Measurements from ENCODE around the gene DNAH2.

DNAH2 gene

GRCh38 chr17:7820231-7820630, 102.7 kb downstream of the DNAH2 start:
- DNase-seq (ENCODE audit: low read depth in 2 of 2) = no peak

- no peak for DNase-seq (ENCODE audit: low read depth in 2 of 2)
Measured at GRCh38 chr17:7822126-7822525, 104.6 kb downstream of the DNAH2 start.

- no peak for DNase-seq (ENCODE audit: low read depth in 2 of 2)
Measured at GRCh38 chr17:7823581-7824001, 106.0 kb downstream of the DNAH2 start.

- DNase-seq (ENCODE audit: low read depth in 2 of 2) = no peak
Measured at GRCh38 chr17:7824021-7824924, 106.7 kb downstream of the DNAH2 start.

GRCh38 chr17:7825206-7825990, 107.9 kb downstream of the DNAH2 start:
- no peak for DNase-seq (ENCODE audit: low read depth in 2 of 2)

- DNase-seq (ENCODE audit: low read depth in 2 of 2) = no peak
Measured at GRCh38 chr17:7830616-7831015, 113.1 kb downstream of the DNAH2 start.

- DNase-seq (ENCODE audit: low read depth in 2 of 2) = no peak
Measured at GRCh38 chr17:7831233-7831632, 113.7 kb downstream of the DNAH2 start.

- no peak for DNase-seq (ENCODE audit: low read depth in 2 of 2)
Measured at GRCh38 chr17:7832431-7832830, 114.9 kb downstream of the DNAH2 start.

- DNase-seq (ENCODE audit: low read depth in 2 of 2) = no peak
Measured at GRCh38 chr17:7833011-7833794, 115.7 kb downstream of the DNAH2 start.

GRCh38 chr17:7833795-7834541, 116.4 kb downstream of the DNAH2 start, which contains the start of gene KDM6B:
TSS of gene KDM6B (plus strand) at chr17:7834217. CDS start at chr17:7845555, 11,338 bp downstream.
- DNase-seq (ENCODE audit: low read depth in 2 of 2) = peak; percentile 73

GRCh38 chr17:7834542-7834956, 117.0 kb downstream of the DNAH2 start:
- no peak for DNase-seq (ENCODE audit: low read depth in 2 of 2)

GRCh38 chr17:7834957-7835813, 117.6 kb downstream of the DNAH2 start:
- DNase-seq (ENCODE audit: low read depth in 2 of 2) = peak; percentile 80 to 85

- DNase-seq (ENCODE audit: low read depth in 2 of 2) = no peak
Measured at GRCh38 chr17:7835814-7836595, 118.5 kb downstream of the DNAH2 start.

- DNase-seq (ENCODE audit: low read depth in 2 of 2) = no peak
Measured at GRCh38 chr17:7836596-7837407, 119.3 kb downstream of the DNAH2 start.

GRCh38 chr17:7837408-7838088, 120.0 kb downstream of the DNAH2 start:
- no peak for DNase-seq (ENCODE audit: low read depth in 2 of 2)

GRCh38 chr17:7838090-7839075, 120.8 kb downstream of the DNAH2 start:
- no peak for DNase-seq (ENCODE audit: low read depth in 2 of 2)

Measured in activated CD8-positive, alpha-beta memory T cell treated with anti-CD3 and anti-CD28 coated beads for 4 hours (primary cell).